COLO829 (cell line): ENCODE measurements around the gene OTUB2.

Source experiments
- DNase-seq: peaks from one replicate; pipeline ENCODE4 v3.0.0; 2012; ENCODE audit warnings: low spot score

The OTUB2 gene

DNA sequence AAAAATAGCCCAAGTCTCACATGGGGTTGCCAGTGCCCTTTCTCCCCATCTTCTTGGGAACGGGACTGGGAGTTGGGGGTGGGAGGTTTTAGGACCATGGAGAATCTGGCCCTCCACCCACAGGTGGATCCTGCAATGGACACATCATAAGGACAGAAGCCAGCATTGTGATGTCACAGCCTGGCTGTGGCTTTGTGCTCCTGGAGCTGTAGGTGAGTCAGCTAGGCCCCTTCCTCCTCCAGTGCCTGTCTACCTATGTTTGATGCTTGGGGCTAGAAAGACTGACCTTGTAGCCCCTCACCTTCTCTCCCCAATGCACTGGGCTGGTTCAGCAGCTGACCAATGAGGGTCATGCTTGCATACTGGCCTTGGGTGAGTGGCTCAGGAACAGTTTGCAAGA, 29.1 kb upstream of the OTUB2 start, which contains the start of gene CCDC197:
Gene CCDC197 (plus strand): TSS at position 220 of the 400 bp plus-strand sequence. CDS start 831 bp downstream, outside the sequence.
- DNase-seq: no peak

DNA sequence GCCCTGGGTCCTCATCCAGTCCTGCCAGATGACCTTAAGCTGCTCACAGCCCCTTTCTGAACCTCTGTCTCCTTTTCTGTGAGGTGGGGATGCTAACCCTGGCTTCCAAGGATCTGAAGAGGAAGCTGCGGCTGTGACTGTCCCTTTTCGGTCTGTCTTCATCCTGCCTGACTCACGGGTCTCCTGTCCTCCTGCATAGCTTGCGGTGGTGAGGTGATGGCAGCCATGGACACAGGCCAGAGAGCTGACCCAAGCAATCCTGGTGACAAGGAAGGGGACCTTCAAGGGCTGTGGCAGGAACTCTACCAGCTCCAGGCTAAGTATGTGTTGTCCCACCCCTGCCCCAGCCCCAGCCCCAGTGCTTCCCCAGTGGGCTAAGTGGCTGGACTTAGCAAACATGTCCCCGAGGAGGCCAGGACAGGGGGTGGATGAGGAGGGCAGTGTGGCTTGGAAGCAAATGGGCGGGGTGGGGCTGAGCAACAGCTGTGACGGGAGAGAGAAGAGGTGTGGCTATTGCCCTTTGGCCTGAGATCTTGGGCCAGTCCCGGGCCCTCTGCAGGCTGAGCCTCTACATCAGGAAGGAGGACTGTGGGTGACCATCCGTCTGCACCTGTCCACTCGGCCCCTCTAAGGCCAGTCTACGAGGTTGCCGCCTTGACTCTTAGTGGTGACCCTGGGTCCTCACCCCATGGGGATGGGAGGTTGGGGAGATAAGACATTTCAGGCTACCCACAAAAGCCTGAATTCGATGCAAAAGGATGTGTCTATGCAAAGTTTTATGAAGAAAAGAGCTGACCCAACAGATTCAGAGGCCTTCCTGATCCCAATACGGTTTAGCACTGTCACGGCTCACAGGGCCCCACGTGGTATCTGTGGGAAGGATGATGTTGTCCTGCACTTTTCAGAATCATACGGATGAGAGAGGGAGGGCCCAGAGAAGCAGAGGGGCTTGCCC, 27.9 kb upstream of the OTUB2 start:
- DNase-seq: no peak

DNA sequence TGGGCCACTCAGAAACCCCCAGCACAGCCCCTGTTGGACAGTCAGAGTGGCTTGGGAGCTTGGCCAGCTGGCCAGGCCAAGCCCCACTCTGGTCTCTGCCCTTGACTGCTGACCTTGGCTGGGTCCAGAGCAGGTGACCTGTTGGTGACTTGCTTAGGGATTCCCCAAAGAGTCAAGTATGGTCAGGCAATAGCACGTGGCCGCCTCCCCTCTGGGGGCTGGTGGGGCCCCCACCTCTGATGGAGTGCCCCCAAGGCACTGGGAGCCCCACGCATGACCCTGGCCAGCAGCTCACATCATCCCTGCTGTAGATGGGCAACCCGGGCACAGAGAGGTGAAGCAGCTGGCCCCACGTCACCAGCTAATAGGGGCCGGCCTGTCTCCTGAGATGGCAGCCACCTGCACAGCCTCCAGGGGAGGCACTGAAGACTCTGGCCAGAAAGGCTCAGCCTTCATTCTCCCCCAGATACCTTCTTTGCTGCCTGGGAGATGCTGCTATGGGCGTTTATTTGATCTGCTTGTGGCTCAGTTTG, 27.2 kb upstream of the OTUB2 start:
- no peak for DNase-seq

DNA sequence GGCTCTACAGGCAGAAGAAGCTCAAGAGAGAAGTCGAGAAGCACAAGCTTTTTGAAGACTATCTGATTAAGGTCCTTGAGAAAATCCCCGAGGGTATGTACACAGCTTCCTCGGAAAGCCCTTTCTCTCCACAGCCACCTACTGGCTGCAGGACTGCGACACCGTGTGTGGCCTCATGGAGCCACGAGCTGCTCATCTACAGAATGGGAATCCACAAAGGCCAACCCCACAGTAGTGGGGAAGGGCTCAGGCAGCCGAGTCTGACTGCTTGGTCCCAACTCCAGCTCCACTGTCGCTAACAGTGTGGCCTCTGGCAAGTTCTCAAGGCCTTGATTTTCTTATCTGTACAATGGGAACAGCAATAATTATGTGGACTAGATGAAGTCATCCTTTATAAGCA, 26.6 kb upstream of the OTUB2 start:
- no peak for DNase-seq

DNA sequence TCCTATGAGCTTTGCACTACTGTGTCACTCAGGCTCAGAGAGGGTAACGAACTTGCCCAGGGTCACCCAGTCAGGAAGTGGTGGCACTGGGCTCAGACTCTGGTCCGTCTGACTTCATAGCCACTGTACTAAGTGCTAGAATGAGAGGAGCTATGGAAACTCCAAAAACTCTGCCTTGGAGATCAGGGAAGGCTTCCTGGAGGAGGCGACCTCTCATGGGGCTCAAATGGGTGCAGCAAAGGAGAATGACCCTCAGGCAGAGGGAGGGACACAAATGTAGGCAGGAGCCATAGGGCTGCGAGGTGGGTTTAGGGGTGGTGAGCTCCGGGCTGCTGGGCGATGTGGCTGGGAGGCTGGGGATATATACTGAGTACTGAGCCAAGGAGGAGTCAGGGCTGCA, 25.9 kb upstream of the OTUB2 start:
- DNase-seq: no peak

DNA sequence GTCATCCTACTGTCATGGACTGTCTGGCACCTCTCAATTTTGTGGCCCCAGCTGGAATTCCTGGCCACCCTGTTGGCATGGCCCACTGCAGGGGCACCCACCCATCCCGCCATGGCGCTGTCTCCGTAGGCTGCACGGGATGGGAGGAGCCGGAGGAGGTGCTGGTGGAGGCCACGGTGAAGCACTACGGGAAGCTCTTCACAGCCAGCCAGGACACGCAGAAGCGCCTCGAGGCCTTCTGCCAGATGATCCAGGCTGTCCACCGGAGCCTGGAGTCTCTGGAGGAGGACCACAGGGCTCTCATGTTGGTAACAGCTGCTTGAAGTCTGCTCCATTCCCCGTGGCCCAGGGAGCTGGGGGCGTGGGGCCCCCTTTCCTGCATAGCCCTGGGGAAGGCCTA, 25.1 kb upstream of the OTUB2 start:
- no peak for DNase-seq

DNA sequence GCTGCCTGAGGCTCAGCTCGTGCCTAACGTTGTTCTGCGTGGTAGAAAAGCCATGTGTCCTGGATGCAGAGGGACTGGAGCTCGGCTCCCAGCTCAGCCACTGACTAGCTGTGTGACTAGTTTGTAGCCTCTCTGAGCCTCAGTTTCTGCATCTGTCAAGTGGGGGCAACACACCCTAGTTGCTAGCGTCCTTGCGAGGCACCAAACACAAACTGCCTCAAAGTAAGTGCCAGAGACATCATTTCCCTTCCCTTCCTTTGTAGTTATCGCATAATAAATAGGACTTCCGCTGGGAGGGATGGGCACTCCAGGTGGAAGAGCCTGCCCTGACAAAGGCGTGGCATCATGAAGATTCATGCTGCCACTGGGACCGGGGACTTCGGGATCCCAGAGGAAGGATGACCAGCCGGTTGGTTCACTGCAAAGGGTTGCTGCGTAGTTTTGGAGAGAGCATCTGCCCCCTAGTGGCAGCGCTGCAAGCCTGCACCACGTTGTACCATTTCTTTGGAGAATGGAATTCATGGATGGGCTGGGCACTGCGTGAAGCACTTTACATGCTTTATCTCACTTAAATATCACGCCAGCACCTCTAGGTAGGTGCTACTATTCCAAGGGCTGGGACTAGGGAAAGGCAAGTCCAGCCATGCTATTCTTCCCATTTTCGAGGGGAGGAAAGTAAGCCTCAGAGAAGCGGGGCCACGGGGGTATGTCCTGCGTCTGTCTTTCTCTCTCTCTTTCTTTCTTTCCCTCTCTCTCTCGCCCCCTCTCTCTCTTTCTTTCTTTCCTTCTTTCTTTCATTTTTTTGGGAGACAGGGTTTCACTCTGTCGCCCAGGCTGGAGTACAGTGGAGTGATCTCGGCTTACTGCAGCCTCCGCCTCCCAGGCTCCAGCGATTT, 24.4 kb upstream of the OTUB2 start:
- DNase-seq: peak; percentile 83

DNA sequence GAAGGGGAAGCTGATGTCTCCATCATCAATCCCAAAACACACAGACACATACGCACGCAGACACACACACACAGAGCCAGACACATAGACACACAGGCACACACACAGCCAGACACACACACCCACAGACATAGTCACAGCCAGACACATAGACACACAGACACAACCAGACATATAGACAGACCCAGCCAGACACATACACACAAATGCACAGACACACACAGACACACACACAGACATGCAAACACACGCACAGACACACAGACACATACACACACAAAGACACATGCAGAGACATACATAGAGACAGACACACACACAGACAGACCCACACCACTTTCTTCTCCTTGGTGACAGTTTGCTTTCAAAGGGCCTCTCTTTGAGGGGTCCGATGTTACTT, 22.7 kb upstream of the OTUB2 start:
- no peak for DNase-seq

DNA sequence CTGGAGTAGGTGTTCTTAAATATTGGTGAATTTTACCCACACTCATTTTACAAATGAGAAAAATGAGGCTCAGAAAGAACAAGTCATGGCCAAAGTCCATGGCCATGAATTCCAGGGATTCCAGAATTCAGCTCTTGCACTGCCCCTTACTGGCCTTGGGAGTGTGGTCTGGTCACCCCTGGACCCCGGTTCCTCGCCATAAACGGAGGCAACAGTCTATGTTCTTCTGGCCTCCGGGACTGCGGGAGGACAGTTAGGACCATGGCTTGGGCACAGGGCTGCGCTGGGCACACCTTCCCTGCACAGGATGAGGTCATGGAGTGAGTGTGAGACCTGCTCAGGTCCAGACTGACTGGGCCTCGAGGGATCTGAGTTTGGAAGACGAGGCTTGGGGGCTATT, 22.1 kb upstream of the OTUB2 start:
- no peak for DNase-seq

DNA sequence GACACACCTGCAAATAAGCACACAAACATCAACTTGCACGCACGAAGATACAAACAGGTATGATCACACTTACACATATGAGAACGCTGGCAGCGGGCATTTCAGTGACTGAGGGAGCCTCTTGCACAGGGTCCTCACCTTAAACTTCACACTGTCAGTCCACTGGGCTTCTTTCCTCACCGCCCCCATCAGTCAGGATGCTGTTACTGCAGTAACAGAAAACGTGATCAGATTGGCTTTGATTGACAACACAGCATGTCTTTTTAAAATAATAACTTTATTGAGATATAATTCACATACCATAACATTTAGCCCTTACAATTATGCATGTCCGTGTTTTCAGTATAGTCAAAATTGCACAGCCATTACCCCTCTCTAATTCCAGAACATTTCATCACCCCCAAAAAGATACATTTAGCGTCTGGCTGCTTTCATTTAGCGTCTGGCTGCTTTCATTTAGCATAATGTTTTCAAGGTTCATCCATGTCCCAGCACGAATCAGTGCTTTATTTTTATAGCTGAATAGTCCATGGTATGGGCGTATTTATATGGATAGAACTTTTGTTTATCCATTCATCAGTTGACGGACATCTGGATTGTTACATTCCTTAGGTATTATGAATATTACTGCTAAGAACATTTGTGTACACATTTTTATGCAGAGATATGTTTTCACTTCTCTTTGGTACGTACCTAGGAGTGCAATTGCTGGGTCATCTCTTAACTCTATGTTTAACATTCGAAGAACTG, 20.6 kb upstream of the OTUB2 start:
- peak; percentile 54 for DNase-seq

DNA sequence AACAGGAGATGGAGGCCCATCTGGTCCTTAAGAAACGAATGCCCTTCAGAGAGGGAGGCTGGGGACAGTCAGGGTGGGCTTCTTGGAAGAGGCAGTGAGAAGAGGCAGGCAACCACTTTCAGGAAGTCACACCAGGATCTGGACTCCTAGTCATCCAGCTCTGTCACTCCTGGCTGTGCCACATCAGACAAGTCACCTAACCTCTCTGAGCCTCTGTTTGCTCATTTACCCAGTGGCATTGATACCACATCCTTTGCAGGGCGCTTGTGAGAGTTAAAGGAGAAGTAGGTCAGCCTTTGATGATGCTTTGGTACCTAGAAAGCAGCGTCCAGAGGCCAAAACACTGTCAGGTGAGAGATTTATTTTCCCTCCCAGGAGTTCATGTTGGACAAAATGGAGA, 17.9 kb upstream of the OTUB2 start:
- no peak for DNase-seq

DNA sequence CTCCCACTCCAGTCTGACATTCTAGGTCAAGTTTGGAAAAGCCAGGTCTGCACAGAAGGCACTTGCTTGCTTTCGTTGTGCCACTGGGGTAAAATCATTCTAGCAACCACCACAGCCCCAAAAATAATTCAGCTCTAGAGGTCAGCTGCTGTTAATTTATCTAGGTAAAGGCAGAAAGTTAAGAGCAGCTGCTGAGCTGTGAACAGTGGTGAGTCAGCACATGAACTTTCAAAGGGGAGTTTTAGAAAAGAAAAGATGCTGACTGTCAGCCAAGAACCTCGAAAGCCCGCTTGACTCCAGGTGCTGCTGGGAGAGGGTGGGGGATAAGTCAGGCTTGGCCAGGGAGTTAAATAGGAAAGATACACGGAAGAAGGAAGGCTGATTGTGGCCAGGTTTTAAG, 16.4 kb upstream of the OTUB2 start:
- DNase-seq: peak; percentile 44

DNA sequence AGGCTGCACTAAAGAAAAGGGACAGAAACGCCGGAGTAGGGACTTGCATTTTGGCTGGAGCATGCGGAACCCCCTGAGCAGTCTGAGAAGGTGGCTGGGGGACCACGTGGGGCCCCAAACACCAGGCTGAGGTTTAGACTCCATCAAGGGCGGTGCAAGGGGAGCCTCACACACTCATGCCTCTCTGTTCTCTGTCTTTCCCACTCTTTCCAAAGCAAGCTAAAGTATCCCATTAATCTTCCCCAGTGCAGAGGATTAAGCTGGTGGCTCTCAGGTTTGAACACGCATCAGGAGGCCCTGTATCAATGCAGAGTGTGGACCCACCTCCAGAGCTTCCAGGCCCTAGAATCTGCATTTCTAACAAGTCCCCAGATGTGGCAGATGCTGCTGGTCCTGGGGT, 15.5 kb upstream of the OTUB2 start:
- no peak for DNase-seq

DNA sequence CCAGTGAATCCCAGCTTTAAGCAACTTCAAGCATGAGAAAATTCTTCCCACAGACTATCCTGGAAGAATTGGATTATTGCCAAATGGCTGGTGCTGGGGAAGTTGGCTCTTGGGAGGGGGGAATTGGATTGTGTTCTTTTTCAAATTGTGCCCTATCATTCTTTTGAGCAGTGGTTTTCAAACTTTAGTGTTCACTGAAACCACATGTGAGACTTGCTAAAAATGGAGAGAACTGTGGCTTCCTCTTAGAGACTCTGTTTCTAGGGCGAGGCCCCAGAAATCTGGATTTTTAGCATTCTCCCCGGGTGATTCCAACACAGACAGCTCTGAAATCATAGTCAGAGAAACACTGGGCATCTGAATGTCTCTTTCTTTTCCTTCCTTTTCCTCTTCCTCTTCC, 14.3 kb upstream of the OTUB2 start:
- no peak for DNase-seq

DNA sequence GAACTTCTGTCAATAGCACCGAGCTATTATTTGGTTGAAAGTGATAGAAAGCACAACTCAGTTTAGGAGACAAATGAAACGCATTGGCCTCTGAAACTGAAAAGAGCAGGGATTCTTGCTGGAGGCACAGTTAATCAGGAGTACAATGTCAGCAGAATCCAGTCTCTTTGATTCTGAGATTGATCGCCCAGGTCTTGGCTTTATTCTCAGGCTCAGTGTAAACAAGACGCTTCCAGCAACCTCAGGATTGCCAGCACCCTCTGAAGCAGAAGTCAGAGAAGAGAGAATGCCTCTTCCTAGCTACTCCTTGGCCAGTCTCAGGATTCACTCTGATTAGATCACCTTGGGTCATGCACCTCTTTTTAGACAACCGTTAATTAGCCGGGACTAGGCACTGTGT, 11.8 kb upstream of the OTUB2 start:
- DNase-seq: no peak

DNA sequence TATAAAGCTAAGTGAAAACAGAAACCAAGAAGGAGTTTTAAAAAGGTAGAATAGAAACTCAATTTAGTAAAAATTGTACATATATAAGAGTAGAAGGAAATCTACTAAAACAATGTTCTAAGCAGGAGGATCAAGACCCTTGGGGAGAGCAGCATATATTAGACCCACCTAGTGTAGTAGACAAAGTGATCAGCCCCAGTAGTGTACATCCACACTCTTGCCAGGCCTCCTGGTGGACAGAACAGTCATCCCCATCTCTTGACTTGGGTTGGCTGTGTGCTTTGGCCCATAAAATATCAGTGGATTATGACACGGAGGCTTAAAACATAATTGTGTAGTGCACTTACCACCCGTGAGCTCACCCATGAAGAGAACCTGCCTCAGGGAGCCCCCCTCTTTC, 10.9 kb upstream of the OTUB2 start:
- DNase-seq: no peak

DNA sequence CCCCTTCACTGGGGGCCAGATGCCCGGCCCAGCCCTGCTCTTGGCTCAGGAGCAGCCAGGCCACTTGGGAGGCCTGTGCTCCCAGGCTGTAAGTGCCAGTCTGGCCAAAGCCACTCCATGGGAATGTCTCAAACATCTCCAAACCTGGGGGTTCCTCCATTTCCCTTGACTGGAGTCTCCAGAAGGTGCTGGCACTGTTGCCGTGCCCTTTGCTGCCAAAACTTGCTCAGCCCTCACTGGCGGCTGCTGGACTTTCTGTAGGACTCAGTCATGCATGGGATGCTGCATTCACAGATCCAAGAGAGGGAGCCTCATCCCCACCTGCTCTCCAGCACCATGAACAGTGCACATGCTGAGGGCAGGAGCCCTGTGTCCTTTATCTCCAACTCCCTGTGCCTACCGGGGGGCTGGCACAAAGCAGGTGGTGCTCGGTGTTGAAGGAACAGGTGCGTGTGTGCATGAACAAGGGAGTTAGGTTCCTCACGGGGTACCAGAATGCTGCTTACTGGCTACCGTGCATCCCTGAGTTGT, 9.6 kb upstream of the OTUB2 start:
- no peak for DNase-seq

DNA sequence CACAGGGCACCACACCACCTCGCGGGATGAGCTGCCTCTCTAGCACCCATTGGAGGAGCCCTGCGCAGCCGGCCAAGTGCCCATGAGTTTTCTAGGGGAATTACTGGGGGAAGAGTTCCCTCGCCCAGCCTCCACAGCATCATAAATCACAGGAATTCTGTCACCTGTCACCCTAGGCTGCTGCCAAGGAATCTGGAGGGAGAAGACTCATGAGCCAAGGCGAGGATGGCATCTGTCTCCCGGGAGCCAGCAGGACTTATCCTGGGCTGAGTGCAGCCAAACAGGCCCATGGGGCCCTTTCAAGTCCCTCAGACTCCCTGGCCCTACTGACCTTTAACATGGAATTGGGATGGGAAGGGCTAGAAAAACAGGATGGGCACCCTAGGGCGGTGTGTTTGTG, 7.8 kb upstream of the OTUB2 start:
- no peak for DNase-seq

DNA sequence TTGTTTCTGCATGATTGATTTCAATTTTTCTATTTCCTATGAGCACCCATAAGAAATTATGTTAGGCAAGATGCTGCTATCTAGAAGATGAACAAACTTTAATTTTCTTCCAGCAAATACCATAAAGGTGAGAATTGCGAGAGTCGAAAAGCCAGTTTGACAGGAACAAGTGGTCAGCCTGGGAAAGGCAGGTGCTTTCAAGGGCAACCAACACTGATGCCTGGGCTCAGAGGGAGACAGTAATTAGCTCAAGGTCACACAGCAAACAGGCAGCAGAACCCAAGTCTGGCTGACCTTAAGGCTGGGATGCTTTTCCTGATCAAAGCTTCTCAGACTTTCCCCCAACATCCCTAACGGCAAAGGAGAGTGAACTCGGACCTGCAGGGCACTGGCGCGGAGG, 6.8 kb upstream of the OTUB2 start:
- DNase-seq: no peak

DNA sequence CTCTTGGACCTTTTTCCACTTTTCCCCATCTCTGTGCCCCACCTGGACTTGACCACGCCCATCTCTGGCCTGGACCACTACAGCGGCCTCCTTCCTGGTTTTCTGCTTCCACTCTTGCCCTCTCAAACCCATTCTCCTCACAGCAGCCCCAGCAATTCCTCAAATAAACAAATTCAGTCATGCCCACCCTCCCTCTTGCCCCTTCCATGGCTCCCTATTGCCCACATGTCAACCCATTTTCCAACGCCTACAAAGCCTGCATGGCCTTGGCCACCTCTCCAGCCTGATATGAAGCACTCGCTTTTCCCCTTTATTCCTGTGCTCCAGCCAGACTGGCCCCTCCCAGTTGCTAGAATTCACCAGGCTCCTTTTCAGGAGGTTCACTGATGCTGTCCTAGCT, 5.9 kb upstream of the OTUB2 start:
- no peak for DNase-seq

DNA sequence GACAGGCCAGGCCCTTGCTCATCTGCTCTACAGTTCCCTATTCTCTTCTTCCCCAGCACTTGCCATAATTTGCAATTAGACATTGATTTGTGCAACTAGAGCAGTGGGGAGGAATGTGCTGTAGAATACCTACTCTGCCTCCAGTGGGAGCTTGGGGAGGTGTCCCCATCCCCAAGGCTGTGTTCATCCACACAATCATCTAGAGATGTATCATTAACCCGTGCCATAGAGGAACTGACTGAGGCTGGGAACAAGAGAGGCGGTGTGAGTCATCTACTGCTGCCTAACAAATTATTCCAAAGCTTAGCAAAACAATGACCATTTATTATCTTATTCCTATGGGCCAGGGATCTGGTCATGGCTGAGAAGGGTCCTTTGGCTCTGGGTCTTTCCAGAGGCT, 5.1 kb upstream of the OTUB2 start:
- DNase-seq: peak; percentile 68
